GM23338 (cell line): ENCODE results near the gene HIP1. TPM values are rescaled to one million over a fixed set of nuclear protein-coding genes. Genes with fewer than 3 reads are reported as not detected.

Experiments
- ATAC-seq: fragments of 200-7000 bp; cut with Tn5 transposase; 3 replicates; pipeline ENCODE4 v1.9.1; 2020
- DNase-seq: peaks from one replicate; pipeline ENCODE4 v3.0.0-alpha.2; 2015; ENCODE audit warnings: low spot score
- H2AFZ ChIP-seq: fragments of 200-600 bp; sonication (generic); 2 replicates; pipeline ENCODE4 v1.8.0; 2016; ENCODE audit warnings: antibody characterized with exemption, mild to moderate bottlenecking, moderate library complexity
- H3F3A ChIP-seq: fragments of 200-600 bp; sonication (generic); replicated peaks from 2 replicates; pipeline ENCODE4 v1.8.0; 2017; ENCODE audit warnings: antibody characterized with exemption, mixed run types, low read depth
- H3K27ac ChIP-seq: fragments of 200-600 bp; sonication (generic); 2 replicates; pipeline ENCODE4 v1.6.1; 2016; ENCODE audit warnings: low read depth
- H3K27me3 ChIP-seq: fragments of 200-600 bp; sonication (generic); 2 replicates; pipeline ENCODE4 v1.8.0; 2016; ENCODE audit warnings: mild to moderate bottlenecking, mixed run types, moderate library complexity; ENCODE audit not compliant: insufficient read depth
- H3K36me3 ChIP-seq: fragments of 200-600 bp; sonication (generic); 2 replicates; pipeline ENCODE4 v1.8.0; 2016; ENCODE audit warnings: mild to moderate bottlenecking; ENCODE audit not compliant: insufficient read depth
- H3K4me1 ChIP-seq: fragments of 200-600 bp; sonication (generic); 2 replicates; pipeline ENCODE4 v1.8.0; 2016; ENCODE audit warnings: mild to moderate bottlenecking, moderate library complexity; ENCODE audit not compliant: insufficient read depth
- H3K4me2 ChIP-seq: fragments of 200-600 bp; sonication (generic); 2 replicates; pipeline ENCODE4 v1.7.1; 2017; ENCODE audit warnings: mixed run types
- H3K4me3 ChIP-seq: fragments of 200-600 bp; sonication (generic); 2 replicates; pipeline ENCODE4 v1.6.1; 2016; ENCODE audit warnings: mixed run types
- H3K79me2 ChIP-seq: fragments of 200-600 bp; sonication (generic); replicated peaks from 2 replicates; pipeline ENCODE4 v1.8.0; 2017; ENCODE audit warnings: mild to moderate bottlenecking; ENCODE audit not compliant: insufficient read depth
- H3K9me2 ChIP-seq: fragments of 200-600 bp; sonication (generic); 2 replicates; pipeline ENCODE4 v1.8.0; 2017; ENCODE audit not compliant: insufficient read depth
- H4K20me1 ChIP-seq: fragments of 200-600 bp; sonication (generic); replicated peaks from 2 replicates; pipeline ENCODE4 v1.8.0; 2017; ENCODE audit warnings: mild to moderate bottlenecking; ENCODE audit not compliant: insufficient read depth
- H3K27ac Mint-ChIP-seq: 2 replicates; pipeline ENCODE4 v1.8.0; 2020; ENCODE audit warnings: inconsistent platforms, mild to moderate bottlenecking, moderate library complexity, mixed read lengths
- H3K27me3 Mint-ChIP-seq: 3 replicates; pipeline ENCODE4 v1.8.0; 2022; ENCODE audit warnings: low read depth, mild to moderate bottlenecking, moderate library complexity, mixed read lengths, inconsistent platforms; ENCODE audit not compliant: insufficient read depth, poor library complexity
- H3K36me3 Mint-ChIP-seq: 3 replicates; pipeline ENCODE4 v1.8.0; 2021; ENCODE audit warnings: low read depth, mild to moderate bottlenecking, inconsistent platforms, moderate library complexity, mixed read lengths
- H3K4me1 Mint-ChIP-seq: 3 replicates; pipeline ENCODE4 v1.8.0; 2020; ENCODE audit warnings: mild to moderate bottlenecking, inconsistent platforms, mixed read lengths
- H3K4me3 Mint-ChIP-seq: 3 replicates; pipeline ENCODE4 v1.8.0; 2021; ENCODE audit warnings: moderate library complexity, mild to moderate bottlenecking, inconsistent platforms, mixed read lengths
- H3K9me3 Mint-ChIP-seq: 3 replicates; pipeline ENCODE4 v1.8.0; 2020; ENCODE audit warnings: moderate library complexity, mild to moderate bottlenecking, inconsistent platforms, mixed read lengths
- CREB1 ChIP-seq: fragments of 250-450 bp; sonication (Bioruptor Pico); IDR thresholded peaks from 2 replicates; pipeline ENCODE4 v1.5.0; 2020; ENCODE audit warnings: low read depth, mild to moderate bottlenecking, moderate library complexity
- CTCF ChIP-seq, 2 experiments: fragments of 200-600 bp in 1 of 2; sonication (generic) in 1 of 2; conservative IDR thresholded peaks; 2 replicates each; pipeline versions ENCODE4 v1.5.1 to v1.6.1; 2016 to 2017; ENCODE audit warnings: antibody characterized with exemption in 2 of 2, low read depth in 2 of 2, mild to moderate bottlenecking in 2 of 2, moderate library complexity in 1 of 2
- ZNF462 ChIP-seq: fragments of 250-450 bp; sonication (Bioruptor Pico); IDR thresholded peaks from 2 replicates; pipeline ENCODE4 v1.5.0; 2020; ENCODE audit warnings: mild to moderate bottlenecking, moderate library complexity
- polyA plus RNA-seq: library from polyadenylated mRNA; unstranded; fragments of >200 nt; fragmentation: Nextera tagmentation; extraction: Ambion mirVana; gene quantifications from 2 replicates; pipeline ENCODE4 v1.2.1, GENCODE V29; 2016
- total RNA-seq: library from RNA; depleted of rRNA; stranded (reverse); fragments of >200 nt; shearing (Covaris generic); gene quantifications from 2 replicates; pipeline ENCODE4 v1.2.3, GENCODE V29; 2014

The HIP1 gene
- total and polyA plus RNA-seq, 2 experiments from 2014 or later = 24.9 to 80.8 TPM

- Mint-ChIP-seq H3K27me3 (peaks cover 2% of the 10 kb centered on the region), H3K9me3 (peaks cover 18% of the 10 kb centered on the region; the same call in 2 of the 3 replicates), H3K36me3 (peaks cover 14% of the 10 kb centered on the region), H3K4me1 (peaks cover 9% of the 10 kb centered on the region; the same call in 1 of the 3 replicates), H3K27ac (no peak overlapping the region), H3K4me3 (no peak overlapping the region; the same call in 2 of the 3 replicates)
- no peaks in the 10 kb centered on the region for H3K79me2 ChIP-seq
- TF ChIP-seq CREB1 (CRISPR knock-in tag) = no peak
- peak; percentile 51 to 66 for TF ChIP-seq CTCF (conservative IDR thresholded peaks at IDR 0.05; ENCODE audit: low read depth in 2 of 2)
- no peaks in the 10 kb centered on the region for H3K27me3 ChIP-seq
- 0 out of 2 replicates have a peak overlapping the region, but pooled peaks have one; percentile 76 for H3K27ac ChIP-seq
- H3K36me3 ChIP-seq = 0 out of 2 replicates have a peak, but pooled peaks cover 3% of the 10 kb centered on the region
- DNase-seq (no peak), ATAC-seq (peak; percentile 70)
- H3K4me2 ChIP-seq = no peak overlapping the region
- no peaks in the 10 kb centered on the region for H3K9me2 ChIP-seq
- H4K20me1 ChIP-seq = no peaks in the 10 kb centered on the region
- no peak overlapping the region for H3K4me3 ChIP-seq
- H3K4me1 ChIP-seq = peaks cover 3% of the 10 kb centered on the region; the same call in 1 of the 2 replicates
- H2AFZ ChIP-seq = no peak overlapping the region
- H3F3A ChIP-seq = no peaks in the 10 kb centered on the region
These were observed 26.0 kb downstream of the HIP1 start for GRCh38 chr7:75712517-75713361.

- Mint-ChIP-seq H3K4me3 (no peak overlapping the region), H3K27me3 (peaks cover 2% of the 10 kb centered on the region), H3K9me3 (peaks cover 18% of the 10 kb centered on the region; the same call in 2 of the 3 replicates), H3K27ac (no peak overlapping the region), H3K4me1 (peaks cover 9% of the 10 kb centered on the region; the same call in 1 of the 3 replicates), H3K36me3 (peaks cover 14% of the 10 kb centered on the region)
- Histone ChIP-seq H3K4me3 (no peak overlapping the region), H3K9me2 (no peaks in the 10 kb centered on the region), H3K4me1 (peaks cover 3% of the 10 kb centered on the region; the same call in 1 of the 2 replicates), H3K27ac (peak overlapping the region; percentile 76; the same call in 1 of the 2 replicates), H2AFZ (no peak overlapping the region), H3K36me3 (0 out of 2 replicates have a peak, but pooled peaks cover 3% of the 10 kb centered on the region), H3F3A (no peaks in the 10 kb centered on the region), H4K20me1 (no peaks in the 10 kb centered on the region), H3K4me2 (no peak overlapping the region), H3K27me3 (no peaks in the 10 kb centered on the region), H3K79me2 (no peaks in the 10 kb centered on the region)
- peak; percentile 50 for ATAC-seq
- no peak for DNase-seq
- no peak for TF ChIP-seq ZNF462 (CRISPR knock-in tag)
- no peak for TF ChIP-seq CTCF (conservative IDR thresholded peaks at IDR 0.05; ENCODE audit: low read depth in 2 of 2)
- TF ChIP-seq CREB1 (CRISPR knock-in tag) = no peak
These were observed 26.9 kb downstream of the HIP1 start for GRCh38 chr7:75711656-75712514.
